ENCODE data around the gene MANEAL. TPM values are rescaled to one million over a fixed set of nuclear protein-coding genes. Genes with fewer than 3 reads are reported as not detected.
"Not testable (repeated sequence)": the region's sequence is repeated elsewhere in the genome, so short reads cannot be mapped to it uniquely, and the experiment has no call there.

The MANEAL gene, protein sequence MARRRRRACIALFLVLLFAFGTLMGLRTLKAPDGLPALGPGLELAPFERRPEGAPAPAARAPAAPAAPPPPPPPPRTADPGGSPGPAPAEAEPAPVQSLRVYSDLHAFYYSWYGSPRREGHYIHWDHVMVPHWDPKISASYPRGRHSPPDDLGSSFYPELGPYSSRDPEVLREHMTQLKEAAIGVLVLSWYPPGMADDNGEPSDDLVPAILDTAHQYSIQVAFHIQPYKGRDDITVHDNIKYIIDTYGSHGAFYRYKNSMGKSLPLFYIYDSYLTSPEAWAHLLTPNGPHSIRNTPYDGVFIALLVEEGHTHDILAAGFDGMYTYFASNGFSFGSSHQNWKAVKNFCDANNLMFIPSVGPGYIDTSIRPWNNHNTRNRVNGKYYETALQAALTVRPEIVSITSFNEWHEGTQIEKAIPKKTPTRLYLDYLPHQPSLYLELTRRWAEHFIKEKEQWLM
- 10.6 and 10.8 TPM in 2 replicates for total RNA-seq
- 5.0 TPM for polyA plus RNA-seq (2012)

DNA sequence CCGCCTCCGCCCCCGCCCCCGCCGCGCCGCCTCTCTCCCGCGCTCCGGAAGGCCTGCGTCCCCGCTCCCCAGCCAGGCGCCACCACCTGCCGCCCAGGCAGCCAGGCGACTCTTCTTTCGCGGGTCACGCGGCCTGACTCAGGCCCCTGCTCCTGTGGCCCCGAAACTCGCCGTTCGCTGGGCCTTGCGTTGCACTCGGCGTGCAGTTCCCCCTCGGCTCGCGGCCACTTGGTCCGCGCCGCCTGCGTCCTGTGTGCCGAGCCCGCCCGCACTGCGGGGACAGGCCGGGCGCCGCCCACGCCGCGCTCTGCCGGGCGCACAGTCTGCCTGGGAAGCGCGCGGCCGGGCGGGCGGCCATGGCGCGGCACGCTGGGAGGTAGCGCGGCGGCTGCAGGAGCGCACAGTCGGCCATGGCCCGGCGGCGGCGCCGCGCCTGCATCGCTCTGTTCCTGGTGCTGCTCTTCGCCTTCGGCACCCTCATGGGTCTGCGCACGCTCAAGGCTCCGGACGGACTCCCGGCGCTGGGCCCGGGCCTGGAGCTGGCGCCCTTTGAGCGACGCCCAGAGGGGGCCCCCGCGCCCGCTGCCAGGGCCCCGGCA is at the start of gene MANEAL:
Gene MANEAL, plus strand, starts transcription at position 75 of the 599 bp plus-strand sequence. Its CDS starts 336 bp downstream, at position 411.
- peak; percentile 63 for DNase-seq (ENCODE audit: low read depth)

DNA sequence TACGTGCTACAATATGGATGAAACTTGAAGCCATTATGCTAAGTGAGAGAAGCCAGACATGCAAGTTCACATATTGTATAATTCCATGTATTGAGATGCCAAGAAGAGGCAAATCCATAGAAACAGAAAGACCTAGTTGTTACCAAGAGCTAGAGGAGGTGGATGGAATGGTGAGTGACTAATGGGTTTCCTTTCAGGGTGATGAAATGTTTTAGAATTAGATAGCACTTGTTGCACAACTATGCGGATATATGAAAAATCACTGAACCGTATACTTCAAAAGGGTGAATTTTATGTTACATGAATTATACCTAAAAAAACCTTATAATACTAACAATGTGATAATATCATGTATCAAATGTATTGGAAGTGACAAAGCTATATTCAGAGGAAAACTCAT is 46.8 kb upstream of the MANEAL start:
- DNase-seq (ENCODE audit: low read depth) = no peak

DNA sequence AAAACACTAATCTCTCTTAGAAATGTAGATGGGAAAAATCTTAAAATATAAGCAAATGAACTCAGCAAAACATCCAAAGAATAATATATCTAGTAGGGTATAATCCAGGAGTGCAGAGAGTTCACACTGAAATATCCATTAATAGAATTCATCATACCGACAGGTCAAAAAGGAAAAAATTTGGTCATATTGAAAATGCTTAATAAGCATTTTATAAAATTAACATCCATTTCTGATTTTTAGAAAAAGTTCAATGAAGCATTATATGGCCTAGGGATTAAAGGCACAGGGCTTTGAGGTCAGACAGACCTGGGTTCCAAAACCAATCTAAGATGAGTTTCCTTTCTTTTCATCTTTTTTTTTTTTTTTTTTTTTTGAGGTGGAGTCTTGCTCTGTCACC is 45.1 kb upstream of the MANEAL start:
- no peak for DNase-seq (ENCODE audit: low read depth)

DNA sequence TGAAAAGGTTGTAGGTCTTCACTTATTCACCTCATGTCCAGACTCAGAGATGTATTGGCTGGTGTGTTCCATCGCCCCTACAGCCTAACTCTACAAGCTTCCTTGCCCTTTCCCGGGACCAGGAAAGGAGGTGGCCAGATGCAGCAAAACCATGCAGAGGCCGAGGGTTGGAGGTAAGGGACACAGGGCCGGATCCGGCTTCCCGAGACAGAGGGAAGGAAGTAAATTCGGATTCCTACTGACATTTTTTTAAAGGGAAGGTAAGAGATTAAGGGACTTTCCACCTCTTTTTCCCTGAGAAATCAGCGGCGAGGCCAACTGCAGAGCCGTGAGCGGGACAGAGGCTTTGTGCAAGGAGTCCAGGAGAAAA is 41.4 kb upstream of the MANEAL start:
- no peak for DNase-seq (ENCODE audit: low read depth)

DNA sequence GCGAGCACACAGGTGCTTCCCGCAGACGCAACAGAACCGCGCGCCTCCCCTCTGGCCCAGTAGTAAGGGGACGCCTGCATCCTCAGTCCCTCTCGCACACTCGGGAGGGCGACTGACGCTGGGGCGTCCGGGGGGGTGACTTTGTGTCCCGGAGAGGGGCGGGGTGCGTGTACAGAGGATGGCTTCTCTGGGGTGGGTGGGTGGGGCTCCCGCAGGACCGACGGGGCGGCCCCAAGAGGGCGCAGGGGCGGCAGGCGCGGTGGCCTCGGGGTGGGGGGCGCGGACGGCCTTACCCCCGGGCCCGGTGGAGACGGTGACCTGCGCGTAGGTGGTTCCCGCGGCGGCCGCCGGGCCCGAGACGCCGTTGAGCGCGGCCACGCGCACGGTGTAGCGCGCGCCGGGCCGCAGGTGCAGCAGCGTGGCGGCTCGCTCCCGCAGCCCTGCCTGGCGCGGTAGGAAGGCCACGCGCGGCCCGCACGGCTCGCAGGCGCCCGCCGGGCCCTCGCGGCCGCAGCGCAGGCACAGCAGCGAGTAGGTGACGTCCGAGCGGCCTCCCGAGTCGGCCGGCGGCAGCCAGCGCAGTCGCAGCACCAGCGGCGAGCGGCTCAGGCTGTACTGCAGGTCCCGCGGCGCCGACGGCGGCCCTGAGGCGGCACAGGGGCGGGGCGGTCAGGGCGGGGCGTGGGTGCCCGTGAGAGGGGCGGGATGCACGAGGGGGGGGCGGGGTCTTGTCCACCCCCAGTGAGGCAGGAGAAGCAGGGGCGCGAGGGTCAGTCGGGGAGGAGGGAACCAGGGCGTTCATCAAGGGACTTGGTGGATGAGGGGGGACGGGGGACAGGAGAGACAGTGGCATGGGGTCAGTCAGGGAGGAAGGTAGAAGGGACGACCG is 40.8 kb upstream of the MANEAL start:
- no peak for DNase-seq (ENCODE audit: low read depth)

DNA sequence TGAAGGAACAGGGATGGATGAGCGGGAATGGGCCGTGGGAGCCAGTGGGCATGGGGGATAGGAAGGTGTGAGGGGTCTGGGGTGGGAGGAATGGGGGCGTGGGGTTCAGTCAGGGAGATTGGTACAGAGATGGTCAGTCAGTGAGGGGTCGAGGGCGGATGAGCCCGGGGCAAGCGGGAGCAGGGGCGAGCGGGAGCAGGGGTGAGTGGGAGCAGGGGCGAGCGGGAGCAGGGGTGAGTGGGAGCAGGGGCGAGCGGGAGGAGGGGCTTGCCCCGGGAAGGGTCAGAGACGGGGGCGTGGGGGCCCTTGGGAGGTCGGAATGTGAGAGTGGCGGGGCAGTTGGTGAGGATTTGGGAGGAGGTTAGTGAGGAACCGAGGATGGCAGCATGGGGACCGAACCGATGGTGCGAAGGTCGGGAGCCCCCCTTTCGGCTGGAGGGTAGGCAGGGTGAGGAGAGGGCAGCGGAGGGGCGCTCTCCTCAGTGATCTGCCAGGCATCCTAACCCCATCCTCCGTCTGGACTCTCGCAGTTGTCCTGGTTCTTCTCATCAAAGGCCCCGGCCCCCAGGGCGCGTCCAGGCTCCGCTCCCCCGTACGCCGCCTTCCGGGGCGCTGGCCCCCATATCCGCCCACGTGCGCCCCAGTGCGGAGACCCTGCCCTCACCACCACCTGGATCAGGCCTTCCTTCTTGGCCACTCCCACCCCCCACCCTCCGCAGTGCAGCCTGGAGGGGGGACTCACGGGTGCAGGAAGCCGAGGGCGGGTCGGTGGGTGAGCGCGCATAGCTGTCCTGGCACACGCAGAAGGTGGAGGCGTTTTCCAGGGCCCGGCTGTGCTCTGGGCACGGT is 40.0 kb upstream of the MANEAL start:
- no peak for DNase-seq (ENCODE audit: low read depth)

DNA sequence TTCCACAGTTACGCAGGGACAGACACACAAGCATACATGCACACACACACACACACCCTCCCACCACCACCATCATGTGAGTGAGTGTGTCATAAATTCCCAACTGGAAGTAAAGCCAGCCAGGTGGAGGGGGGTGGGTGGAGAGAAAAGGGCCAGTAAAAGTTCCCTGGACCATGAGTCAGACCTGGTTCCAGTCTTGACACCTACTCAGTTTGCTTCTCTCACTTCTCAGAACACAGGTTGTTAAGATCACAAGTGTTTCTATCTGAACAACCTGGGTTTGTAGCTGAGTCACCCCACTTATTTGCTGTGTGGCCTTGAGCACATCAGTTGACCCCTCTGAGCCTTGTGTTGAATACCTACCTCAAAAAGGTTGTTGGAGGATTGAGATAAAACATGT is 38.4 kb upstream of the MANEAL start:
- no peak for DNase-seq (ENCODE audit: low read depth)

DNA sequence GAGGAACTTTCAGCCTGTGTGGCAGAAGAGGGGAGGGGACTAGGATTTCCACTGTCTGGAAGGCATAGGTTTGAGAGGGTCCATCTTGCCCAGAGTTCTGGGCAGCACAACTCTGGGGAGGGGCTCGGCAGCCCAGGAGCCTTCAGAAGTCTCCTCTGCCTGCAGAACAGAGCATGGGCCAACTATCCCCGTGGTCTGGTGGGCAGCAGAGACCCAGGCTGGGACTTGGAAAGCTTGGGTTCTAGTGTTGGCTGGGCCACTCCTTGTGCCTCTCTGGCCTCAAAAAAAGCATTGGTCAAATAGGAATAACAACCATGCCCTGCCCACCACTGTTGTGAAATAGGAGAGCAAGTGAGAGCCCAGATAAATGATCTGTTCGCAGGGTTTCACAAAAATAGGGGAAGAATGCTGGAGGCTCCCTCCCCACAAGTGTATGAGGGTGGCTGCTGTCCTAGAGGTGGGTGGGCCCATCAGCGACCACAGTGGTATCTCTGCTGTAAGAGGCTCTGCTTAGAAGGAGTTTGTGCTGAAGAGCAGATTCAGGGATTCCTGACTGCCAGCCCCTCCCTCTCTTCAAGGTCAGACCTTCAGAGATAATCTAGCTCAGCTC is 37.6 kb upstream of the MANEAL start:
- no peak for DNase-seq (ENCODE audit: low read depth)

DNA sequence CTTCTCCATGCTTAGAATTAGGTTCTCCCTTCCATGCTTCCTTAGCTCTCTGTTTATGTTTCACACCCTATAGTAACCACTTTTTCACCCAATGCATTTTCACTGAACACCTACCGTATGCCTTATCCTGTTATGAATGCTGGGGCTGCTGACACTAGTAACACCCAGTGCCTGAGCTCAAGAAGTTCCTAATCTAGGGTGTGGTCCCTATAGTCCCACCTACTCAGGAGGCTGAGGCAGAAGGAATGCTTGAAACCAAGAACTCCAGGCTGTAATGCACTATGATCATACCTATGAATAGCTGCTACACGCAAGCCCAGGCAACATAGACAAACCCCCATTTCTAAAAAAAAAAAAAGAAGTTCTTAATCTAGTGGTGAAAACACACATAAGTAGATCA is 34.2 kb upstream of the MANEAL start:
- DNase-seq (ENCODE audit: low read depth) = no peak

DNA sequence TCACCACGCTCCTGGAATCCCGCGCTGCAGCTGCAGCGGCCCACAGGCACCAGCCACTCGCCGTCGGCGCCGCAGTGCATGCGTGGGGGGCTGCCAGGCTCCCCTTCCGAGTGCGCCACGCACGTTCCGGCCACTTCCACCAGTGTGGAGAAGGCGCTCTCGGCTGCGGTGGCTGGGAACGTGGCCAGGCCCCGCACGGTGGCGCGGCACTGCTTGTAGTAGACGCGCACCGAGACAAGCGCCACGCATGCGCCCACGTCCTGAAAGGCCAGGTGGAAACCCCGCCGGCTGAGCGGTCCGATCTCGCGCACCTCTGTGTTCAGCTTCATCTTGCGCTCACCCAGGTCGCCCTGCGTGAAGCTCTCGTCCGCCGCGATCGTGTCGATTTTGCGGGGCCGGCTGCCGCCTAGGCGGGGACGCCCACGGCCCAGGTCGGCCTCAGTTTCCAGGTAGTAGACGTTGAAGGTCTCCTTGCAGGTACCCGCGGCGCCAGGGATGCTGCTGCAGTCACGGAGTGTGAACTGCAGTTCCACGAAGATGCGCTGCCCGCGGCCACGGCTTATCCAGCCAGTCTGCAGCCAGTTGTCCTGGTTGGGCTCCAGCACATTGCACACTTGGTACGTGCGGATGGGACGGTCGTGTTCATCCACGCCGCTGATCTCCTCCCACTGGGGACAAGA is 32.1 kb upstream of the MANEAL start:
- no peak for DNase-seq (ENCODE audit: low read depth)

DNA sequence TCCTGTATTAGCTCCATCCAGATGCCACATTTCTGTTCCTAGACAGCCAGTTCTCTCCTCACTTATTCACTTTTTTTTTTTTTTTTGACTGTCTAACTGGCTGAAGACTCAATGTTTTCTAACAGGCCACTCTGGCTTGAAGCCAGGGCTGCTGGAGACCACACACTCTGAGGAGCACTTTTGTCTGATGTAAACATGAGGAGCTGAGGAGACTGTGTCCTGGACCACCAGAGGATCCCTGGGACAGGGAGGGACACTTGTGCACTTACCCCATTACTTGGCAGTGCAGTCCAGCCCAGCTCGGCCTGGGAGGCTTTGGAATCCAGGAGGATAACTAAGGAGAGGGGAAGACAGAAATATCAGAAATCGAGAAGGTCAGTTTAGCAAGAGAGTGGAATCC is 31.1 kb upstream of the MANEAL start:
- no peak for DNase-seq (ENCODE audit: low read depth)

DNA sequence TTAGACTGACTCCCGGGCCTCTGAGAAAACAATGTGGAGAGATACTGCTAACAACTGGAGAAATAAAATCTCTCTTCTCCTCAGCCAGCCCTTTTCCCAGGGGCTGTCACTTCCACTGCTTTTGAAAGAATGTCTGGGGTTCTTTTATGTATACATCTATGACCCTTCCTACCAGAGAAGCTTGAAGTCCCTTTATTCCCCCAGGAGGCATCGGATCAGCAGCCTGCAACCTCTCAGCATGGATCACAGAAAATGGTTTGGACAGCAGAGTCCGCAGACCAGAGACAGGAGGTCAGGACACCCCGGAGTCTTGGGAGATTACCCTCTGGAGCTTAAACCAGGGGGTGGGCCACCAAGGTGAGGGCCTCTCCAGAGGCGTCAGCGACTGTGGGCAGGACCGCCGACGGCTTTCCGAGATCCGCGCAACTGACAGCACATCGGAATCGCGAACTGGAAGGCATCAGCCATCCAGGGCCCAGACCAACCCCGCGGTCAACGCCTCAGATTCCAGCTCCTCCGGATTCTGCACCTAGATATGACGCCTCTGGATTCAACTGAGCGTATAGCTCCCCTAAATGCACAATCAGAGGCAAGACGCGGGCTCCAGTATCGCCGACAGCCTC is 29.7 kb upstream of the MANEAL start:
- no peak for DNase-seq (ENCODE audit: low read depth)

DNA sequence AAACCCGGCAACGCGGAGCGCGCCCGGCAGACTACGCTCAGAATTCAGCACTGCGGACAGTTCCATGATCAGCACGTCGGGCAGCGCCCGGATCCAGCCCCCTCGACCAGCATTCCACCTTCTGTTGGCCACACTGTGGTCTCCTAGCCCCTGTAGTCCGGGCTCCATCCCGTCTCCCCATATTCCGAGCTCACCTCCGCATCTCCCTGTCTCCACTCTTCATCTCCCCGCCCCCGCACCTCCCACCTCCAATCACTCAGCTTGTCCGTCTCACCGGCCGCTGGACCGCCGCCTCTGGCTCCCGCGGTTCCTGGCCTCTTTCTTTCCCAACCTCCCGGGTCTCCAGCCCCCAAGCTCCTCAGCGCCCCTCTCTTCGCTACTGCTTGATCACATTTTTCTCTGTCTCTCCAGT is 29.2 kb upstream of the MANEAL start:
- DNase-seq (ENCODE audit: low read depth) = peak; percentile 29

DNA sequence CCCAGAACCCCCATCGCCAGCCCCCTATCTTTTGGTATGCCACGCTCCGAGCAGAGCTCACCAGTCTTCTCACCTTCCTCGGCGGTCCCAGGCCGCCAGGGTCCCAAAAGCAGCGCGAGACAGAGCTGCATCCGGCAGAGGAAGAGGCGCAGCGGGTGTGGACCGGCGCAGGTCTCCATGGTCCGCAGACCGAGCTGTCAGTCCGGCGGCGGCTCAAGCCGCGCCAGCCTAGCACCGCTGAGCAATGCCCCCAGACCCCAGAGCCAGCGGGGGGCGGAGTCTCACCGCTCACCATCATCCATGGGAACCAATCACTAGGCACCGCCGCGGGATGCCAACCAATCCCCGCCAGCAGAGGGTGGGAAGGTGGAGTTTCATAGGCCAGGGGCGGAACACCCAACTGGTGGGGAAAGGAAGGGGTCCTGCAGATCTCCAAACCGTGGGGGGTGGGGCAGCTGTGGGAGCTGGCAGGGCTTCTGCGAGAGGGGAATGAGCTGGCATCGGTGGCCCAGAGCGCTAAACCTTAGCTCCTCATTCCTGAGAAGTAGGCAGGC is 28.7 kb upstream of the MANEAL start, which contains the start of gene EPHA10:
Gene EPHA10, minus strand, starts transcription at position 233 of the 554 bp plus-strand sequence. Its CDS starts 54 bp downstream, at position 179.
- DNase-seq (ENCODE audit: low read depth) = no peak

DNA sequence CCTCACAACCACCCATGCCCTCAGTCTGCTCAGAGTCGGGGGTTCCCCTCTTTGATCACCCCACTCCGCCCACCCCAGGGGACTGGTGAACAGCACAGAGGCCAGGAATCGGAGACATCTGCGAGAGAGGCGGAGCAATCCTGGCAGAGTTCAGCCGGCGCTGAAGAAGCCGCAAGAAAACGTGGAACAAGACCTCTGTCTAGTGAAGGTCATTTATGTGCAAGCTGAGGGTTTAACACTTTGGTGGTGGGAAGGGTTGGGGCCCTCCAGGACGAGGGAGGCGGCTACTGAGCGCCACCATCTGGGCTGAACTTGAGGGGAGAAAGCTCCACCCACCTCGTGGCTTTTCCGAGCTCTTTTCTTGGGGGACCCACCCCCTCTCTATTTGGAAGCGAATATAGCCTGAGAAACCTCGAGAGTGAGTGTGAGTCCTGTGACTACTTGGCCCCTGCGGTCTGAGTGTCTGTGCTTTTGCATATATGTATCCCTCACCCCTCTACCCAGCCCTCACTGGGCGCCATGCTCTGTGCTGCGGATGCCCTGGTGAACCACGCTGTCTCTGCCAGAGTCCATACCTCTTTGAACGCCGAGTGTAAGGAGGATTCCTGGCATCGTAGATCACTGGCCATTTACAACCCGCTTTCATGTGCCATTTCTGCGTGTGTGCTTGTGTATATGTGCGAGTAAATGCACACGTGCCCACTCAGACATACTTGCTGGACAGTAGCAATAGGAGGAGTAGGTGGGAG is 27.6 kb upstream of the MANEAL start:
- peak; percentile 3 for DNase-seq (ENCODE audit: low read depth)

DNA sequence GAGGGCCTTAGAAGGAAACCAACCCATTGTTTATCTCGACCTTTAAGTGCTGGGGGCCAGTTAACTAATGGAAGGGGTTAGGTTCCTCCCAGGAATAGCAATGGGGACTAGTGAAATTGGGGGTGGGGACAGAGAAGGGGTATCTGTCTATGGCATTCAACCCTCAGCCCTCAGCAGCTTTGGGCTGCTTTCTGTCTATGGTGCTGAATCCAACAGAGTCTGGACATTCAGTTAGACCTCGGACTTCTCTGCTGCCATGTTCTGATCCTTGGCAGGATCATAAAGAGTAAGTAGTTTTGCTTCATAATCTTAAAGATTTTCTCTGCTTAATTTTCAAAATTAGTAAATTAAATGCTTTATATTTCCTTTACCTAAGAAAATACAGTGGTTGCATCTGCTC is 26.2 kb upstream of the MANEAL start:
- DNase-seq (ENCODE audit: low read depth) = no peak

DNA sequence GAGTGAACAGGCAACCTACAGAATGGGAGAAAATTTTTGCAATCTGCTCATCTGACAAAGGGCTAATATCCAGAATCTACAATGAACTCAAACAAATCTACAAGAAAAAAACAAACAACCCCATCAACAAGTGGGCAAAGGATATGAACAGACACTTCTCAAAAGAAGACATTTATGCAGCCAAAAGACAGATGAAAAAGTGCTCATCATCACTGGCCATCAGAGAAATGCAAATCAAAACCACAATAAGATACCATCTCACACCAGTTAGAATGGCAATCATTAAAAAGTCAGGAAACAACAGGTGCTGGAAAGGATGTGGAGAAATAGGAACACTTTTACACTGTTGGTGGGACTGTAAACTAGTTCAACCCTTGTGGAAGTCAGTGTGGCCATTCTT is 22.2 kb upstream of the MANEAL start:
- not testable (repeated sequence) for DNase-seq (ENCODE audit: low read depth)

DNA sequence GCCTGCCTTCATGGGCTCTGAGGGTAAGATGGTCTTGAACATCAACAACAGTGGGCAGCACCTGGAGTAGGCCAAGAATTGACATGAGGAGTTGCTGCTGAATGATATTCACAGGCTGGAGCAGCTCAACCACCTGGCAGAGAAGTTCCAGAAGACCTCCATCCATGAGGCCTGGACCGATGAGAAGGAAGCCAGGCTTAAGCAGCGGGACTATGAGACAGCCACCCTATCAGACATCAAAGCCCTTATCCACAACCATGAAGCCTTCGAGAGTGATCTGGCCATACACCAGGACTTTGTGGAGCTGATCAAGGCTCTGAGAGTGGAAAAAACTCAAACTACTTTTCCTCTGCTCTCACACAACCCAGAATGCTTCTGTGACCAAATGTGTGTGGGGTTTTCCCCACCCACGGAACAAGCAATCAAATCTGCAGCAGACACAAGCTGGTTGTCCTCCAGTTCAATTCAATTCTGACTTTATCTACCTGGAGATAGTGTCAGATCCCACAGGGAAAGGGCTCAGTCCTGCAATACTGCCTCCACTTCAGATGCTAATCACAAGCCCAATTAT is 16.6 kb upstream of the MANEAL start:
- DNase-seq (ENCODE audit: low read depth) = no peak
